HG03108 (cell line): ENCODE results near the gene EIF1AY.
"Not testable (repeated sequence)": the region's sequence is repeated elsewhere in the genome, so short reads cannot be mapped to it uniquely, and the experiment has no call there.

Experiments used
- ATAC-seq: cut with Tn5 transposase; IDR thresholded peaks from one replicate; pipeline ENCODE4 v1.9.1; 2021; ENCODE audit warnings: moderate library complexity; ENCODE audit not compliant: unreplicated experiment

Gene EIF1AY

GRCh38 chrY:20575531-20576121 is at the start of gene EIF1AY:
TSS of gene EIF1AY (plus strand) at chrY:20575776. CDS start at chrY:20575872, 96 bp downstream.
- ATAC-seq, result no peak

GRCh38 chrY:20528435-20528834 is 47.1 kb upstream of the EIF1AY start:
- no peak for ATAC-seq

- ATAC-seq, result no peak
Observed at GRCh38 chrY:20538186-20538585, 37.4 kb upstream of the EIF1AY start.

- ATAC-seq, result no peak
Observed at GRCh38 chrY:20538933-20539332, 36.6 kb upstream of the EIF1AY start.

GRCh38 chrY:20544451-20544960 is 31.1 kb upstream of the EIF1AY start:
- ATAC-seq, result no peak

GRCh38 chrY:20546071-20546470 is 29.5 kb upstream of the EIF1AY start:
- ATAC-seq, result no peak

- no peak for ATAC-seq
Observed at GRCh38 chrY:20549289-20549688, 26.3 kb upstream of the EIF1AY start.

- ATAC-seq, result no peak
Observed at GRCh38 chrY:20551840-20552239, 23.7 kb upstream of the EIF1AY start.

GRCh38 chrY:20552764-20553323 is 22.7 kb upstream of the EIF1AY start:
- ATAC-seq, result not testable (repeated sequence)

GRCh38 chrY:20555820-20556219 is 19.8 kb upstream of the EIF1AY start:
- ATAC-seq, result no peak

- ATAC-seq, result no peak
Observed at GRCh38 chrY:20558677-20559076, 16.9 kb upstream of the EIF1AY start.

- ATAC-seq, result no peak
Observed at GRCh38 chrY:20559873-20560512, 15.6 kb upstream of the EIF1AY start.

- no peak for ATAC-seq
Observed at GRCh38 chrY:20571306-20571705, 4.3 kb upstream of the EIF1AY start.

- ATAC-seq, result no peak
Observed at GRCh38 chrY:20576506-20576905, 930 bp downstream of the EIF1AY start.

GRCh38 chrY:20578206-20578605 is 2.6 kb downstream of the EIF1AY start:
- ATAC-seq, result no peak

- no peak for ATAC-seq
Observed at GRCh38 chrY:20581687-20582086, 6.1 kb downstream of the EIF1AY start.

GRCh38 chrY:20586161-20586560 is 10.6 kb downstream of the EIF1AY start:
- ATAC-seq, result no peak
